GM10266 (cell line): ENCODE results near the gene SAA1.

Source experiments
- DNase-seq: peaks from one replicate; pipeline ENCODE4 v3.0.0; 2012; ENCODE audit errors: extremely low spot score
- TF ChIP-seq, protein P1 (sequence below): IDR thresholded peaks from 2 replicates; pipeline ENCODE4 v1.5.1; 2012; ENCODE audit warnings: mild to moderate bottlenecking, low read depth; ENCODE audit not compliant: control insufficient read depth, insufficient read depth; ENCODE audit errors: missing control alignments

The SAA1 gene

DNA sequence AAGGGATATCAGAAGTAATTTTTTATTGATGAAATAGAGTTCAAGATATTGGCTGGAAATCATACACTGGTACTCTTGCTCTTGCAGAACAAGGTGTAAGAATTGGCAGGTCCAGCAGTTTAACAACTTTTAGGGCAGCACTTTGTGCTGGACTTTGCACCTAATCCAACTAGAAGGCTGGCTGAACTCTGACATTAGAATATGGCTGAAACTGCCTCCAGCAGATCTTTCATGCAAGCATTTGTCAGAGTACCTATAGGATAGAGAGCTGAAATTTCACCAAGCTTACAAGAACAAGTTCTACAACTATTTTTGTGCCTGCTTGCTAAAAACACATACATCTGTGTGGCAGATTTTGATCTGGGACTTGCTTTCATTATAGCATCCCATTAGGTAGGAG lies 38.7 kb downstream of the SAA1 start:
- TF ChIP-seq, protein P1, sequence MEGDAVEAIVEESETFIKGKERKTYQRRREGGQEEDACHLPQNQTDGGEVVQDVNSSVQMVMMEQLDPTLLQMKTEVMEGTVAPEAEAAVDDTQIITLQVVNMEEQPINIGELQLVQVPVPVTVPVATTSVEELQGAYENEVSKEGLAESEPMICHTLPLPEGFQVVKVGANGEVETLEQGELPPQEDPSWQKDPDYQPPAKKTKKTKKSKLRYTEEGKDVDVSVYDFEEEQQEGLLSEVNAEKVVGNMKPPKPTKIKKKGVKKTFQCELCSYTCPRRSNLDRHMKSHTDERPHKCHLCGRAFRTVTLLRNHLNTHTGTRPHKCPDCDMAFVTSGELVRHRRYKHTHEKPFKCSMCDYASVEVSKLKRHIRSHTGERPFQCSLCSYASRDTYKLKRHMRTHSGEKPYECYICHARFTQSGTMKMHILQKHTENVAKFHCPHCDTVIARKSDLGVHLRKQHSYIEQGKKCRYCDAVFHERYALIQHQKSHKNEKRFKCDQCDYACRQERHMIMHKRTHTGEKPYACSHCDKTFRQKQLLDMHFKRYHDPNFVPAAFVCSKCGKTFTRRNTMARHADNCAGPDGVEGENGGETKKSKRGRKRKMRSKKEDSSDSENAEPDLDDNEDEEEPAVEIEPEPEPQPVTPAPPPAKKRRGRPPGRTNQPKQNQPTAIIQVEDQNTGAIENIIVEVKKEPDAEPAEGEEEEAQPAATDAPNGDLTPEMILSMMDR, result no peak

GRCh38 chr11:18307461-18308139 lies 41.5 kb downstream of the SAA1 start:
- no peak for DNase-seq
- TF ChIP-seq, protein P1, result no peak

More for the DNA sequence above, 38.7 kb downstream of the SAA1 start:
- DNase-seq, result no peak

- no peak for DNase-seq
Observed at GRCh38 chr11:18308242-18308641, 42.2 kb downstream of the SAA1 start.

DNA sequence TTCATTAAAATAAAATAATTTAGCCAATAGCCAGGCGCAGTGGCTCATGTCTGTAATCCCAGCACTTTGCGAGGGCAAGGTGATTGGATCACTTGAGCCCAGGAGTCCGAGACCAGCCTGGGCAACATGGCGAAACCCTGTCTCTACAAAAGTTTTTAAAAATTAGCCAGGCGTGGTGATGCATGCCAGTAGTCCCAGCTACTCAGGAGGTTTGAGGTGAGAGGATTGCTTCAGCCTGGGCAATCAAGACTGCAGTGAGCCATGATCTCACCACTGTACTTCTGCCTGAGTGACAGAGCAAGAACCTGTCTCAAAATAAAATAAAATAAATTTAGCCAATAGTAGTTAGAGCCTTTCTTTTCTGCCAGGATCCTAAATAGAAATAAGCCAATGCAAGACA lies 43.6 kb downstream of the SAA1 start:
- TF ChIP-seq, protein P1, result no peak
- DNase-seq, result no peak

More at GRCh38 chr11:18308242-18308641, 42.2 kb downstream of the SAA1 start:
- TF ChIP-seq, protein P1, result no peak

DNA sequence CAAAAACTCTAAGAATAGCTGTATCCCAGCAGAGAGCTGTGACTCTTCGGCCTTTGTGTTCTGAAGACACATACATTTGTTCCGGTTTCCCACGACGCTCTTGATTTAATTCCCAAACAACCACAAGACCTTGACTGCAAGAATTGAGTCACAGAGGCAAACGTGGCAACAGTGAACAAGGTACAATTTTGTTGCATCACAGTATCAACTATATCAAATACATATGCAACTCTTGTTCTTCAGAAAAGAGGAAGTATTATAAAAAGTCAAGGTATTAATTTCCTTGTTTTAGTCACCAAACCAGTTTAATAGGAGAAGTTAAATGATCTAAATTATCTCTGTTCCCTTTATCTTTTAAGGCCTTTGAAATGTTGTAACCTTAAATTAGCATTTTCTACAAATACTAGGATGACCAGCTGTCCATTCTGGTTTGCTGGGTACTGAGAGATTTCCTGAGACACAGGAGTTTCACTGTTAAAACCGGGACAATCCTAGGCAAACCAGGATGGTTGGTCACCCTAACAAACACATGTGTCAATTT lies 44.8 kb downstream of the SAA1 start:
- TF ChIP-seq, protein P1, result no peak
- peak; percentile 19 for DNase-seq

- DNase-seq, result no peak
- TF ChIP-seq, protein P1, result no peak
Observed at GRCh38 chr11:18312012-18312411, 45.9 kb downstream of the SAA1 start.
